GM23338 (cell line): ENCODE data around the gene FBLN2. TPM values are rescaled to one million over a fixed set of nuclear protein-coding genes. Genes with fewer than 3 reads are reported as not detected.

Experiments used
- ATAC-seq: fragments of 200-7000 bp; cut with Tn5 transposase; 3 replicates; pipeline ENCODE4 v1.9.1; 2020
- DNase-seq: peaks from one replicate; pipeline ENCODE4 v3.0.0-alpha.2; 2015; ENCODE audit warnings: low spot score
- H2AFZ ChIP-seq: fragments of 200-600 bp; sonication (generic); 2 replicates; pipeline ENCODE4 v1.8.0; 2016; ENCODE audit warnings: antibody characterized with exemption, mild to moderate bottlenecking, moderate library complexity
- H3F3A ChIP-seq: fragments of 200-600 bp; sonication (generic); replicated peaks from 2 replicates; pipeline ENCODE4 v1.8.0; 2017; ENCODE audit warnings: antibody characterized with exemption, mixed run types, low read depth
- H3K27ac ChIP-seq: fragments of 200-600 bp; sonication (generic); 2 replicates; pipeline ENCODE4 v1.6.1; 2016; ENCODE audit warnings: low read depth
- H3K27me3 ChIP-seq: fragments of 200-600 bp; sonication (generic); 2 replicates; pipeline ENCODE4 v1.8.0; 2016; ENCODE audit warnings: mild to moderate bottlenecking, mixed run types, moderate library complexity; ENCODE audit not compliant: insufficient read depth
- H3K36me3 ChIP-seq: fragments of 200-600 bp; sonication (generic); 2 replicates; pipeline ENCODE4 v1.8.0; 2016; ENCODE audit warnings: mild to moderate bottlenecking; ENCODE audit not compliant: insufficient read depth
- H3K4me1 ChIP-seq: fragments of 200-600 bp; sonication (generic); 2 replicates; pipeline ENCODE4 v1.8.0; 2016; ENCODE audit warnings: mild to moderate bottlenecking, moderate library complexity; ENCODE audit not compliant: insufficient read depth
- H3K4me2 ChIP-seq: fragments of 200-600 bp; sonication (generic); 2 replicates; pipeline ENCODE4 v1.7.1; 2017; ENCODE audit warnings: mixed run types
- H3K4me3 ChIP-seq: fragments of 200-600 bp; sonication (generic); 2 replicates; pipeline ENCODE4 v1.6.1; 2016; ENCODE audit warnings: mixed run types
- H3K79me2 ChIP-seq: fragments of 200-600 bp; sonication (generic); replicated peaks from 2 replicates; pipeline ENCODE4 v1.8.0; 2017; ENCODE audit warnings: mild to moderate bottlenecking; ENCODE audit not compliant: insufficient read depth
- H3K9me2 ChIP-seq: fragments of 200-600 bp; sonication (generic); 2 replicates; pipeline ENCODE4 v1.8.0; 2017; ENCODE audit not compliant: insufficient read depth
- H4K20me1 ChIP-seq: fragments of 200-600 bp; sonication (generic); replicated peaks from 2 replicates; pipeline ENCODE4 v1.8.0; 2017; ENCODE audit warnings: mild to moderate bottlenecking; ENCODE audit not compliant: insufficient read depth
- H3K27ac Mint-ChIP-seq: 2 replicates; pipeline ENCODE4 v1.8.0; 2020; ENCODE audit warnings: inconsistent platforms, mild to moderate bottlenecking, moderate library complexity, mixed read lengths
- H3K27me3 Mint-ChIP-seq: 3 replicates; pipeline ENCODE4 v1.8.0; 2022; ENCODE audit warnings: low read depth, mild to moderate bottlenecking, moderate library complexity, mixed read lengths, inconsistent platforms; ENCODE audit not compliant: insufficient read depth, poor library complexity
- H3K36me3 Mint-ChIP-seq: 3 replicates; pipeline ENCODE4 v1.8.0; 2021; ENCODE audit warnings: low read depth, mild to moderate bottlenecking, inconsistent platforms, moderate library complexity, mixed read lengths
- H3K4me1 Mint-ChIP-seq: 3 replicates; pipeline ENCODE4 v1.8.0; 2020; ENCODE audit warnings: mild to moderate bottlenecking, inconsistent platforms, mixed read lengths
- H3K4me3 Mint-ChIP-seq: 3 replicates; pipeline ENCODE4 v1.8.0; 2021; ENCODE audit warnings: moderate library complexity, mild to moderate bottlenecking, inconsistent platforms, mixed read lengths
- H3K9me3 Mint-ChIP-seq: 3 replicates; pipeline ENCODE4 v1.8.0; 2020; ENCODE audit warnings: moderate library complexity, mild to moderate bottlenecking, inconsistent platforms, mixed read lengths
- CREB1 ChIP-seq: fragments of 250-450 bp; sonication (Bioruptor Pico); IDR thresholded peaks from 2 replicates; pipeline ENCODE4 v1.5.0; 2020; ENCODE audit warnings: low read depth, mild to moderate bottlenecking, moderate library complexity
- CTCF ChIP-seq, 2 experiments: fragments of 200-600 bp in 1 of 2; sonication (generic) in 1 of 2; conservative IDR thresholded peaks; 2 replicates each; pipeline versions ENCODE4 v1.5.1 to v1.6.1; 2016 to 2017; ENCODE audit warnings: antibody characterized with exemption in 2 of 2, low read depth in 2 of 2, mild to moderate bottlenecking in 2 of 2, moderate library complexity in 1 of 2
- ETS1 ChIP-seq: IDR thresholded peaks from 2 replicates; pipeline ENCODE4 v1.6.1; 2016; ENCODE audit warnings: antibody characterized with exemption
- EZH2phosphoT487 ChIP-seq: fragments of 200-600 bp; sonication (generic); IDR thresholded peaks from one replicate; pipeline ENCODE4 v1.8.1; 2018; ENCODE audit warnings: antibody characterized with exemption; ENCODE audit not compliant: unreplicated experiment
- JUNB ChIP-seq: IDR thresholded peaks from one replicate; pipeline ENCODE4 v1.6.1; 2016; ENCODE audit warnings: antibody characterized with exemption; ENCODE audit not compliant: unreplicated experiment
- POLR2AphosphoS5 ChIP-seq: IDR thresholded peaks from 2 replicates; pipeline ENCODE4 v1.6.1; 2016; ENCODE audit warnings: antibody characterized with exemption, low read depth
- REST ChIP-seq: IDR thresholded peaks from one replicate; pipeline ENCODE4 v1.6.1; 2018; ENCODE audit warnings: antibody characterized with exemption; ENCODE audit not compliant: unreplicated experiment
- STAT1 ChIP-seq: IDR thresholded peaks from one replicate; pipeline ENCODE4 v1.6.1; 2016; ENCODE audit warnings: antibody characterized with exemption; ENCODE audit not compliant: unreplicated experiment
- ZNF114 ChIP-seq: fragments of 250-450 bp; sonication (Bioruptor Pico); IDR thresholded peaks from 2 replicates; pipeline ENCODE4 v1.5.0; 2020; ENCODE audit warnings: mild to moderate bottlenecking, moderate library complexity
- ZNF462 ChIP-seq: fragments of 250-450 bp; sonication (Bioruptor Pico); IDR thresholded peaks from 2 replicates; pipeline ENCODE4 v1.5.0; 2020; ENCODE audit warnings: mild to moderate bottlenecking, moderate library complexity
- polyA plus RNA-seq: library from polyadenylated mRNA; unstranded; fragments of >200 nt; fragmentation: Nextera tagmentation; extraction: Ambion mirVana; gene quantifications from 2 replicates; pipeline ENCODE4 v1.2.1, GENCODE V29; 2016
- total RNA-seq: library from RNA; depleted of rRNA; stranded (reverse); fragments of >200 nt; shearing (Covaris generic); gene quantifications from 2 replicates; pipeline ENCODE4 v1.2.3, GENCODE V29; 2014

The FBLN2 gene
- total and polyA plus RNA-seq, 2 experiments from 2014 or later = 18.8 to 26.8 TPM

- TF ChIP-seq ZNF462 (CRISPR knock-in tag) (no peak), EZH2phosphoT487 (no peak), POLR2AphosphoS5 (no peak), STAT1 (no peak)
These were observed 74.3 kb downstream of the FBLN2 start (continued) for GRCh38 chr3:13623101-13623654.

- DNase-seq (no peak), ATAC-seq (no peak)
- Histone ChIP-seq H3K9me2 (no peaks in the 10 kb centered on the region), H3K27me3 (no peaks in the 10 kb centered on the region), H3K4me3 (no peak overlapping the region), H3K79me2 (no peaks in the 10 kb centered on the region), H2AFZ (no peak overlapping the region), H3K4me1 (no peaks in the 10 kb centered on the region), H3K4me2 (no peak overlapping the region), H4K20me1 (no peaks in the 10 kb centered on the region), H3K27ac (no peak overlapping the region), H3F3A (no peaks in the 10 kb centered on the region), H3K36me3 (no peaks in the 10 kb centered on the region)
- Mint-ChIP-seq H3K9me3 (no peaks in the 10 kb centered on the region; the same call in 1 of the 3 replicates), H3K36me3 (no peaks in the 10 kb centered on the region; the same call in 1 of the 3 replicates), H3K27ac (no peak overlapping the region), H3K4me3 (no peak overlapping the region), H3K27me3 (peaks cover 6% of the 10 kb centered on the region), H3K4me1 (peaks cover 2% of the 10 kb centered on the region; the same call in 1 of the 3 replicates)
- TF ChIP-seq ZNF114 (CRISPR knock-in tag) = no peak
- no peak for TF ChIP-seq CTCF (conservative IDR thresholded peaks at IDR 0.05; ENCODE audit: low read depth in 2 of 2)
- no peak for TF ChIP-seq CREB1 (CRISPR knock-in tag)
- TF ChIP-seq STAT1 = no peak
- TF ChIP-seq POLR2AphosphoS5 = no peak
- TF ChIP-seq ETS1 = no peak
- no peak for TF ChIP-seq REST
- no peak for TF ChIP-seq JUNB
- no peak for TF ChIP-seq EZH2phosphoT487
These were observed 75.1 kb downstream of the FBLN2 start for GRCh38 chr3:13624021-13624420.
